GM21526 (cell line): ENCODE results near the gene PPA1.
"Not testable (repeated sequence)": the region's sequence is repeated elsewhere in the genome, so short reads cannot be mapped to it uniquely, and the experiment has no call there.

Experiments used
- ATAC-seq: cut with Tn5 transposase; IDR thresholded peaks from one replicate; pipeline ENCODE4 v1.9.1; 2021; ENCODE audit warnings: moderate library complexity; ENCODE audit not compliant: unreplicated experiment, low FRiP score

PPA1 gene

DNA sequence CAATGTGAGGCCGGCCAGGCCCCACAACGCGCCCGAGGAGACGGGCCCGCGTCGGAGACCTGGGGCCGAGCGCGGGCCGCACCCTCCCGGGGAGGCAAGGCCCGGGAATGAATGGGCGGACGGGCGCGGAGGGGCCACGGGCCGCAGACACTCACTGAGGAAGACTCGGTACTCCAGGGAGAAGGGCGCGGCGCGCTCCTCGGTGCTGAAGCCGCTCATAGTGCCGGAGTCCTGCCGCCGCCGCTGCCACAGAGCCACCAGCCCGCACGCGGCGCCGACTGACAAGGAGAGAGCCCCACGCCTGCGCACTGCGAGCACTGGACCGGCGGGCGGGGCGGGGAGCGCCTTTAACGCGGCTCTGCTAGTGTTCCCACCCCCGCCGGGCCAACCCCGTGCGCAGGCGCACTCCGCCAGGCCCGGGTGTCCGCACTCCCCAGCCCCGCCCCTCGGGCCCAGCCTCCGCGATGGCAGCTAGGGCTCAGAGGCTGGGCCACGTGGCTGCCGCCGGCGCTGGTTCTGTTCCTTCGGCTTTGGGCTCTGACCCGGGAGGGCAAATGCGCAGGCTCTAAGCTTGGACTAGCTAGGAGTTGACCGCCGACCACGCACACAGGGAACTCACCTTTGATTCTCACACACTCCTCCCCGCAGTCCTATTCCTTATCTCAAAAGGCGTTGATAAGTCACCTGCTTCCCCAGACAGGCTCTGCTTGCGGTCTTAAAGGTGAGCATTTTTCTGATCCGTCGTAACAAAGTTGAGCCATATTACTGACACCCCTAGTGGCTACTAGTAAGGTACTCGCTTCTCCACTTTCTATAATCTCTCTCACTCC lies at the start of gene PPA1:
PPA1 (minus strand) TSS at position 321 of the 830 bp plus-strand sequence; CDS start at position 219, 102 bp downstream.
- peak; percentile 84 for ATAC-seq

DNA sequence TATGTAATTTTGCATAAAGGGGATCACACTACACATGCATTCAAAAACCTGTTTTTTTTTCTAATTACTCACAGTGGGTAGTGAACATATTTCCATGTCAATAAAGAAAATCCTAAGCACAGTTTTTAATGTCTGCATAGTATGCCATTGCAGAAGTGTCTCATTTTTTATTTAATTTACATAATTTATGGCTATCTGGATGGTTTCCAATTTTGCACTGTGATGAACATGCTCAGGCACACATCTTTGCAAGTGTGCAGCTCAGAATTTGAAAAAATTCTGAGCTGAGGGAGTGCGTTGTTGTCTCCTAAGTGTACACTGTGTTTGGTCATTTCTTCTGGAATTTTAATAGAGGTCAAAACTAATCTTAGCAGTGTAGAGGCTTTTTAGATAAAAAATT lies 48.4 kb upstream of the PPA1 start:
- no peak for ATAC-seq

DNA sequence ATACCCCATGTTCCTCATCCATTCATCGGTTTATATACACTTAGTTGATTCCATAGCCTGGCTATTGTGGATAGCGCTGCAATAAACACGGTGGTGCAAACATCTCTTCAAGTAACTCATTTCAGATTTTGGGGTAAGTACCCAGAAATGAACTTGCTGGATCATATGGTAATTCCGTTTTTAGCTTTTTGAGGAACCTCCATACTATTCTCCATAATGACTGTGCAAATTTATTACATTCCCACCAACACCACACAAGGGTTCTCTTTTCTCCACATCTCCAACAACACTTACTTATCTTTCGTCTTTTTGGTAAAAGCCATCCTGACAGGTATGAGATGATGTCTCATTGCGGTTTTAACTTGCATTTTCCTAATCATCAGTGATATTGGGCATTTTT lies 46.9 kb upstream of the PPA1 start:
- ATAC-seq = no peak

DNA sequence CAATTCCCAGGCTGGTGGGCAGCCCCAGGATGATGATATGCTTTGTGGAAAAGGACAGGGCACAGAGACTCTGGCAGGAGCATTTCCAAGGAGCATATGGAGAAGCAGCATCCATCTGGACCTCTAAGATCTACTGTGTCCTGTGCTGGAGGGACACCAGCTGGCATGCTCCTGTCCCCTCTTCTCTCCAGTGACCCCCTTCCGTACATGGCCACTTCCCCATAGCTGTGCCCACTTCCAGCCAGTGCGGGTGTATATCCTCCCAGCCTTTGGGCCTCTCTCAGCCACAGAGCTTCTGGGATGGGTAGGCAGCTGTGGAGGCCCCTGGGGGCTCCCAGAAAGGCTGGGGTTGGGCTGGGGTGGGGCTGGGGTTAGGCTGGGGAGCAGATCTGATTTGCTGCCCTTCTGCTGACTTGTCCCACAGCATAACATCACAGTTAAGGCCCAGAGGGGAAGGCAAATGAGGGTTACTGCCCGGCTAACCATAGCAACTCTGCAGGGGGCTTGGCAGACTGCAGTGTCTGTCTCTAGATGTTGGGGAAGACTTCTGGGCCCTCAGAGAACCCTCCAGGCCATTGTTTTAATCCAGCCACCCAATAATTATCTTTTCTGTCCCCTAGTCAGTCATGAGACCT lies 44.3 kb upstream of the PPA1 start:
- ATAC-seq = no peak

DNA sequence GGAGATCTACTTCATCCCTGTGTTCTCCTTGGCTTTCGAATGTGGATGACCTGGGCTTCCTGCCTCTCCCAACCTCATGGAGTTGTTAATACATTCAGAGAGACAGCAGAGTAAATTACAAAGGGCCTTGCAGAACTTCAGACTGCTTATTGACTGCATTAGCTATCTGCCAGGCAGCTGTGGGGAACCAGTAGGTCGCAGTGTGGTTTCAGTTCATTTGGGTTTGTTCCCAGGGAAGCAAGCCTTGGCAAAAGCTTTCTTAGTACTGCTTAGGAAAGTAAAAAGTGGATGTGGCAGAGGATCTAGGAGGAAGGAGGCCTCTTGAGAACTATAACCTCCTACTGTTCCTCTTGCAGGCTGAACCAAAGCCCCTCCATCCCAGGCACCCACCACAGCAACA lies 41.4 kb upstream of the PPA1 start:
- ATAC-seq = no peak

DNA sequence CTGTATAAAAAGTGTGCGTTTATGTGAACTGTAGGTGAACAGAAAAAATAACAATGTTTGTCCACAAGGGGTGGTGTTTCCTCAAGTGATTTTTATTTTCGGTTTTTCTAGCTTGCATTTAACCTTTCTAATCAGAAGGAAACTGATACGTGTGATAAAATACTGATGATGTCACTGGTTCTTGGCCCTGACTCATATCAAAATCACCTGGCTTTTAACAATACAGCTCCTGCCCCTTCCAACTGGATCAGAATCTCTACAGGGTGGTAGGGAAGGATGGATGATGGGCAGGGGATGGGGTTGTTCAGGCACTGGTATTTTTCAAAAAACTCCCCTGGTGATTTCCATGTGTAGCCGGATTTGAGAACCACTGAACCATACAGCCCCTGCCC lies 39.7 kb upstream of the PPA1 start:
- no peak for ATAC-seq

DNA sequence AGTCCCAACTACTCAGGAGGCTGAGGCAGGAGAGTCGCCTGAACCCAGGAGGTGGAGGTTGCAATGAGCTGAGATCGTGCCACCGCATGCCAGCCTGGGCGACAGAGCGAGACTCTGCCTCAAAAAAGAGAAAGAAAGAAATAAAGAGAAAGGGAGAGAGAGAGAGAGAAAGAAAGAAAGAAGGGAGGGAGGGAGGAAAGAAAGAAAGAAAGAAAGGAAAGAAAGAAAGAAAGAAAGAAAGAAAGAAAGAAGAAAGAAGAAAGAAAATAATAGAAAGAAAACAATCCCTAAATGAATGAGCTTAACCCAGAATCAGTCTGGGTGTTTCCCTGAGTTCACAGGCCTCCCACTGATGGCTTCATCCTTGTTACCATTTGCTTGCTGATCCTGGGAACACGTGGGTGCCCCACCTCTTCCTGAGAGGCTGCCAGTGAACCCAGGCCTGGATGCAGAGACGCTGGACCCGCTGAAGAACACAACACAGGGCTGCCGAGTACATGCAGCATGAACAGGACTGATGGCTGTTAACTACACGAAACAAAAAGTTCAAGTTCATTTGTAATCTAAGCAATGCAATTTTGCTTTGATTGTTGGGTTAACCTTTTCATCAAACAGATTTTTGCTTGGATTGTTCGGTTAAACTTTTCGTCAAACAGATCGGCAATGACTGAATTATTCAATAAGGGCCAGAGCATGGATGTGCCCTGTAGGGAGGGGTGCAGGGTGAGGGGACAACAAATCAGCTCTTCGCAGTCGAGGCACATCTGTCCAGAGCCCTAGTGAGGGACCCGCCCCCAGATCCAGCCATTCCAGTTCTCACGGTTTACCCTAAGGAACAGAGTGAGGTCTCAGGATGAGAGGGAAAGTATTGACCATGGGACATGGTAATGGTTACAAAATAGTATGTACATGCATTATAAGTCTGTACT lies 39.0 kb upstream of the PPA1 start:
- no peak for ATAC-seq

DNA sequence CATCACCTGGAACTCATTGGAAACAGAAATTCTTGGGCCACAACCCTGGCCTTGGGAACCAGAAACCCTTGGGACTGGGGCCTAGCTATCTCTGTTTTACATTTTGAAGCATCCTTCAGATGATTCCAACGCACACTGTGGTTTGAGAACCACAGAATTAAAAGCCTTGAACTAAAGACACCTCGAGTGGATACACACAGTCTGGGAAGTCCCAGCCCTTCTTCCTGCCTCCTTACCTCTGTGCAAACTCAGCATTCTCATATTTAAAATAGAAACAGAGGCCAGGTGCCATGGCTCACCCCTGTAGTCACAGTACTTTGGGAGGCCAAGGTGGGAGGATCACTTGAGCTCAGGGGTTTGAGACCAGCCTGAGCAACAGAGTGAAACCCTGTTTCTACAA lies 37.7 kb upstream of the PPA1 start:
- no peak for ATAC-seq

DNA sequence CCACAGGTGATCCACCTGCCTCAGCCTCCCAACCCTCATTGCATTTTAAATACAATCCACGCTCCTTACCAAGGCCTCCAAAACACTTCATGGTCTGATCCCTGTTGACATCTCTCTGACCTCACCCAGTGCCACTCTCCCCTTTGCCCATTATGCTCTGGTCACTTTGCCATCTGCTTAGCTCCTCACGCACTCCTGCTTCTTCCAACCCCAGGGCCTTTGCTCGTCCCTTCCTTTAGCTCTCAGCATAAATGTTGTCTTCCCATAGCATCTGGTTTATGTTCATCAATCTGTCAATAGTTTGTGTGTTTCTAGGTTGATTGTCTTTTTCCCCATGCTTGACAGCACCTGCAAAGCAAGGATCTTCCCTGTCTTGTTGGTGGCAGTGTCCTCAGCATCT lies 36.5 kb upstream of the PPA1 start:
- ATAC-seq = no peak

DNA sequence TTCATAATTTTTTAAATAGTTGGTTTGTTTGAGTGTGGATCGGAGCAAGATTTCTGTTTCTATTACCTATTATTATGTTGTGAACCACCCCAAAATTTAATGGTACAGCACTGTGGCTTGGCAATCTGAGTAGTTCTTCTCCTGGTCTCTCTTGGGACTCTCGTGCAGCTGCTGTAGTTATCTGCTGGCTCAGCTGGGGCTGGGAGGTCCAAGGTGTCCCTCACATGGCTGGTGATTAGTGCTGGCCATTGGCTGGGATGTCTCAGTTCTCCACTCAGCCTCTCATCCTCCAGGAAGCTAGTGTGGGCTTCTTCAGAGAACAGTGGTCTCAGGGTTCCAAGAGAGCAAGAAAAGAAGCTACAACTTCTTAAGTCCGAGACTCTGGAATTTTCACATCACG lies 35.1 kb upstream of the PPA1 start:
- no peak for ATAC-seq

DNA sequence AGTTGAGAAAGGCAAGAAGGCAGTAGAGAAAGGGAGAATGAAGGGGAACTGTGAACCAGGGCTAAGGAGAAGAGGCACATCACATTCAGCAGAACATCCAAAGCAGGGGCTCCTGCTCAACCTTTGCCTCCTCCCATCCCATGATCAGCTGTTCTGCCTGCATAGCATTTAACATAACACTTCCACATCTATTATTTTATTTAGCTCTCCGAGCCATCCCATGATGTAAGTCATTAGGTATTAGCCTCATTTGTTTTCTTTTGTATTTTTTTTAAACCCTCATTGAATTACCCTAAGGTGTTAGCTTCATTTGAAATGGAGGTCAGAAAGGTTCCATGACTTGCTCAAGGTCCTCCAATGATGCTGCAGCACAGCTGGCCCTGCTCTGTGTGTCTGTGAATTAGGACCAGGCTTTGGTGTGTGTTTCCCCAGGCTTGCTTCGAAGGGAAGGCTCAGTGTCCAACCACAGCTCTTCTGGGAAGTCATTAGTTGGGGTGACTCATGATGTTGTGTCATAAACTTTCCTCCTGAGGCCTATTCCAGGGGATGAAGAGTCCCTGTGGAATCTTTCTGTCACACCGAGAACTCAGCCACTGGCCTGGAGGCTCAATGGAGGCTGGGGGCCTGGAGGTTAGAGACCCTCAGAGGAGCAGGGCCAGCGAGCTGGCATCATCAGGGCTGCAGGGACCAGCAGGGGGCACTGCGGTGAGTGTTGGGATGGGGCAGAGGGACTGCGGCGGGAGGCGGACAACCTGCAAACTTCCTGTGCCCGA lies 34.1 kb upstream of the PPA1 start:
- no peak for ATAC-seq

DNA sequence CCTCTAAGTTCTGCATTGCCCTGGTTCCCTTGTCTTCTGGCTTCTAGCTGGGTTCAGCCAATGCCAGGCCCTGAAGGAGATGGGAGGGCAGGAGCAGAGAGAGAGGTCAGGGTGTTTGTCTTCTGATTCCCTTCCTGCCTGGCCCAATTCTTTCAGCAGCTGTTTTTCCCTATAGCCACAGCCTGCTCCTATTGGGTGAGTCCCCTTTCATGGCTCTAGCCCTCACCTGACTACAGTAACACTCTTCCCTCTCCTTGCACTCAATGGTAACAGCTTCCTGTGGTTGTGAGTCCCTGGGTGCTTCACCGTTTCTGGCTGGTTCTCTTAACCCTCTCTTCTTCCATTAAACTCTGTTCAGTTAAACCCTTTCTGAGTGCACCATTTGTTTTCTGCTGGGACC lies 33.5 kb upstream of the PPA1 start:
- ATAC-seq = no peak

DNA sequence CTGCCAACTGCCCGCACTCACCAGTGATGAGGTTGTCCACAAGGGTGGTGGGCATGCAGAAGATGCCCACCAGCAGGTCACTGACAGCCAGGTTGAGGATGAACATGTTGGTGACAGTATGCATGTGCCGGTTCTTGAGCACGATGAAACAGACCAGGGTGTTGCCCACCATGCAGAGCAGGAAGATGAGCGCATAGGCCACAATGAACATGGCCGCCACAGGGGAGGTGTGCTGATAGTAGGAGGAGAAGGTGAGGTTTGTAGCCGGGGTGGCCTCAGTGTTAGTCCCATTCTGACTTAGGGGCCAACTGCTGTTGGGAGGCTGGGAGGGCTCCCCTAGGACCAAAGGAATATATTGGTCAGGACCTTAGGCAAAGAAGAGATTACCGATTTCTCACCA lies 32.8 kb upstream of the PPA1 start:
- ATAC-seq = no peak

DNA sequence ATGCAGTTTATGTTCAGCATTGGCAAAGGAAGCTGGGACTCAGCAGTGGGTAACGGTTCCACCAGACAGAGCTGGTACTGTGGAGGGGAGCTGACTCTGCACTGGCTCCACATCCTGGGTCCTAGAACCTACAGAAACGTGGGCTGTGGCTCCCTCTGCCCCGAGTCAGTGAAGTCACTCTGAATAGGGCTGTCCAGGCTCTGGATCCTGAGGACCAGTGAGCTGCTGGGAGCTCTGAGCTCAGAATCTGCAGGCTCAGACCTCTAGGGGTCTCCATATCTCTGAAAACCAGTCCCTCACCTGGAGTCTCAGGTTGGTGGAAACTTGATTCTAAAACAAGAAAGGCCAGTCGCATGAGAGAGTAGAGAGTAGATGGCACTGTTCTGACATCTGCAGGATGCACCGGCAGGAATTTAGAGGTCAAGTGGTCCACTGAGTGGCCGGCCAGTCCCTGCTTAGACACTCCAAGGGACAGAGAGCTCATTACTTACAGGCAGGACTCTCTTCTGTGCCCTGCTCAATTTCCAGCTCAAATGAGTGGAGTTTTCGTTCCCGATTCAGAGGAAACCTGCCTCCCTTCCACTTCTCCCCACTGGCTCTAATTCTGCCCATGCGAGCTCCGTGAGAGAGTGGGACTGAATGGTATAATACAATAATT lies 31.9 kb upstream of the PPA1 start:
- ATAC-seq = no peak

DNA sequence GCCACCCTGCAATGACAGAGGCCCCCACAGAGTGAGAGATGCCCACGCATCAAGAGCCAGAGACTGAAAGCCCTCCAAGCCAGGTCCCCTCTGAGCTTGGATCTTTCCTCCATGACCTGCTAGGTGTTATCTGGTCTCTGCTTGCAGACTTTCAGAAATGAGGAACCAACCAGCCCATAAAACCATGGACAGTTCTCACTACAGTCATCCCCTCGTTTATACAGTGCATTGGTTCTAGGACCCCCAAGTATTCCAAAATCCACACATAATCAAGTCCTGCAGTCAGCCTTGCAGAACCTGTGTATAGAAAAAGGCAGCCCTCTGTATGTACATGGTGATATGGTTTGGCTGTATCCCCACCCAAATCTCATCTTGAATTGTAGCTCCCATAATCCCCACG lies 27.5 kb upstream of the PPA1 start:
- ATAC-seq = no peak

DNA sequence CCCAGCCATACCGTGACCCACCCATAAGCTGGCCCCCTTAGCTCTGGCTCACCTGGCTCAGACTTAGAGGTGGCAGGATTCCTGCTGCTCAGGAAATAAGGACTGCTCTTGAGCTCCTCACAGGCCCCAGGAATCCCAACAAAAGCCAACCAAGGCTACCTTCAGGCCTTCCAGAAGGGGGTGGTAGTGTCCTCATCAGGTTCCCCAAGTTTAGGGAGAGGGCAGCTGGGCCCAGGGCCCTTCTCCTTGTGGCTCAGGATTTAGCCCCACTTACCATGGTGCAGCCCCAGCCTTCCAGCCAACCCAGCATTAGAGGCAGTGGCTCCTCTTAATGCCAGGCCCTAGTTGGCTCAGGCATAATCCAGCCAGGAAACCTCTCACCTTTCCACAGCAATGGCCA lies 27.0 kb upstream of the PPA1 start:
- ATAC-seq = no peak

DNA sequence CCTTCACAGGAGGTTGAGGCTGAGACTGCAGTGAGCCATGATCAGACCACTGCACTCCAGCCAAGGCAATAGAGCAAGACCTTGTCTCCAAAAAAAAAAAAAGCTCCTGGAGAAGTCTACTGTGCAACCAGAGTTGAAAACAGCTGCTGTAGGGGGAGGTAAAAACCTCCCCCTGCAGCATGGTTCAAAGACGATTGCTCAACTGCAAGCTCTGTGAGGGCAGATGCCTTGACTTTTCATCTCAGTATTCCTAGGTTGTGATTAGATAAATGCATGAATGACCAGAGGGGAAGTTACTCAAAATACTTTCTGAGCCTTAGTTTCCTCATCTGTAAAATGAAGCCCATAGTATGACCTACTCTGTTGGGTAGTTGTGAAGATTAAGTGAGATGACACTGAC lies 25.0 kb upstream of the PPA1 start:
- ATAC-seq = no peak

DNA sequence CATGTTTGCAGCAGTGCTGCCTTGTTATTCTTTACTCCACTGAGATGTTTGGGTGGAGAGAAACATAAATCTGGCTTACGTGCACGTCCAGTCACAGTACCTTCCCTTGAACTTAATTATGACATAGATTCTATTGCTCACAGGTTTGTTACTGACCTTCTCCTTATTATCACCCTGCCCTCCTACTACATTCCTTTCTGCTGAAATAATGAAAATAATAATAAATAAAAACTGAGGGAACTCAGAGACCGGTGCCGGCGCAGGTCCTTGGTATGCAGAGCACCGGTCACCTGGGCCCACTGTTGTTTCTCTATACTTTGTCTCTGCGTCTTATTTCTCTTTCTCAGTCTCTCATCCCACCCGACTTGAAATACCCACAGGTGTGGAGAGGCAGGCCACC lies 24.6 kb upstream of the PPA1 start:
- not testable (repeated sequence) for ATAC-seq

DNA sequence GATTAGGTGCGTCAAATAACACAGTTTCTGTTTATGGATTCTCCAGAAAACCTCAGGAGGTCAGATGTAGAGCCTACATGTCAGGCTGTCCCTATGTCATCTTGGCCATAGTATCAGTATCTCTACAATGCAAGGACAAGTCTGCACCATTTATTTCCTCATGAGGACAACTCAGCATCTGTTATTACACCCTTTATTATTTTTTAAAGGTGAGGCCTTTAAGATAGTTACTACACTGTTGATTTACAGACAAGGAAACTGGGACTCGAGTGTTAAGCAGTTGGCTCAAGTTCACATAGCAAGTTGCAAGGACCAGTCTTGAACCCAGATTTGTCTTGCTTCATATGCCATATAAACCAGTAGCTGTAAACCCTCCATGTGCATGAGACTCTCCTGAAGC lies 23.2 kb upstream of the PPA1 start:
- ATAC-seq = no peak
